Upper lobe of right lung (tissue), 1 donor: ENCODE results near the gene RPS27L. TPM values are rescaled to one million over a fixed set of nuclear protein-coding genes. Genes with fewer than 3 reads are reported as not detected.
A peak's percentile ranks its signal among the peaks of the same experiment; 100 is the strongest.

Experiments
- ATAC-seq: fragments of 200-7000 bp; cut with Tn5 transposase; one replicate; pipeline ENCODE4 v1.9.1; 2020; ENCODE audit warnings: mild to moderate bottlenecking, moderate library complexity
- DNase-seq: peaks from one replicate; pipeline ENCODE4 v3.0.0-alpha.2; 2020
- H3K27ac ChIP-seq: fragments of 200-600 bp; one replicate; pipeline ENCODE4 v1.8.0; 2022
- H3K27me3 ChIP-seq: fragments of 200-600 bp; one replicate; pipeline ENCODE4 v1.8.0; 2022; ENCODE audit warnings: mild to moderate bottlenecking
- H3K36me3 ChIP-seq: fragments of 200-600 bp; one replicate; pipeline ENCODE4 v1.8.0; 2022
- H3K4me1 ChIP-seq: fragments of 200-600 bp; one replicate; pipeline ENCODE4 v1.8.0; 2022
- H3K4me3 ChIP-seq: fragments of 200-600 bp; one replicate; pipeline ENCODE4 v1.8.0; 2022; ENCODE audit warnings: mild to moderate bottlenecking
- H3K9me3 ChIP-seq: fragments of 200-600 bp; one replicate; pipeline ENCODE4 v1.8.0; 2022
- CTCF ChIP-seq: fragments of 200-600 bp; IDR thresholded peaks from one replicate; pipeline ENCODE4 v1.8.0; 2022; ENCODE audit warnings: antibody characterized with exemption
- intact Hi-C: fragments of 100-400 bp; cut with DNase I; formaldehyde crosslinking; loops from one replicate; pipeline ENCODE4 v1.11.0; 2022
- total RNA-seq: library from RNA; stranded (reverse); fragmentation: NEBNext Ultra II Directional; extraction: Animal tissue kit (Norgen Biotek cat#: 25700); gene quantifications from one replicate; pipeline ENCODE4 v1.2.1, GENCODE V29; 2021
- donor health status: DM: no; HTN: yes; CAD: no; lungs with severe emphysema.

Gene RPS27L
- total RNA-seq, 1 donor from 2014 or later: 196 TPM

GRCh38 chr15:63198371-63199250 lies 41.3 kb upstream of the RPS27L start:
- no peak overlapping the region for H3K4me3 ChIP-seq
- no peak for TF ChIP-seq CTCF
- intact Hi-C loops: no loop called here
- no peak for DNase-seq
- H3K27ac ChIP-seq: peak overlapping the region; percentile 1
- H3K36me3 ChIP-seq: no peaks in the 10 kb centered on the region
- peaks cover 75% of the 10 kb centered on the region for H3K4me1 ChIP-seq
- H3K27me3 ChIP-seq: no peaks in the 10 kb centered on the region
- no peaks in the 10 kb centered on the region for H3K9me3 ChIP-seq
- no peak for ATAC-seq

- TF ChIP-seq CTCF: no peak
- Histone ChIP-seq H3K9me3 (no peaks in the 10 kb centered on the region), H3K4me1 (peaks cover 76% of the 10 kb centered on the region), H3K4me3 (no peak overlapping the region), H3K27me3 (no peaks in the 10 kb centered on the region), H3K27ac (peak overlapping the region; percentile 1), H3K36me3 (no peaks in the 10 kb centered on the region)
- intact Hi-C loops: no loop called here
- DNase-seq (no peak), ATAC-seq (no peak)
These were observed 40.3 kb upstream of the RPS27L start for GRCh38 chr15:63197626-63198025.

GRCh38 chr15:63196842-63197241 lies 39.6 kb upstream of the RPS27L start:
- H3K36me3 ChIP-seq: no peaks in the 10 kb centered on the region
- H3K4me3 ChIP-seq: no peak overlapping the region
- H3K4me1 ChIP-seq: peaks cover 76% of the 10 kb centered on the region
- peak overlapping the region; percentile 73 for H3K27ac ChIP-seq
- no peak for ATAC-seq
- intact Hi-C loops: no loop called here
- no peak for TF ChIP-seq CTCF
- H3K9me3 ChIP-seq: no peaks in the 10 kb centered on the region
- H3K27me3 ChIP-seq: no peaks in the 10 kb centered on the region
- no peak for DNase-seq

GRCh38 chr15:63195569-63196015 lies 38.3 kb upstream of the RPS27L start:
- ATAC-seq (no peak), DNase-seq (no peak)
- Histone ChIP-seq H3K4me1 (peaks cover 76% of the 10 kb centered on the region), H3K9me3 (no peaks in the 10 kb centered on the region), H3K27ac (peak overlapping the region; percentile 73), H3K4me3 (peak overlapping the region; percentile 3), H3K27me3 (no peaks in the 10 kb centered on the region), H3K36me3 (no peaks in the 10 kb centered on the region)
- no peak for TF ChIP-seq CTCF
- intact Hi-C loops: no loop called here

- DNase-seq: no peak
- intact Hi-C loops: no loop called here
- ATAC-seq: no peak
- Histone ChIP-seq H3K27me3 (no peaks in the 10 kb centered on the region), H3K4me1 (peaks cover 76% of the 10 kb centered on the region), H3K27ac (peak overlapping the region; percentile 73), H3K9me3 (no peaks in the 10 kb centered on the region), H3K36me3 (no peaks in the 10 kb centered on the region), H3K4me3 (peak overlapping the region; percentile 3)
- TF ChIP-seq CTCF: no peak
These were observed 37.7 kb upstream of the RPS27L start for GRCh38 chr15:63194880-63195568.
